ENCODE results near the gene ZCCHC12. TPM values are rescaled to one million over a fixed set of nuclear protein-coding genes. Genes with fewer than 3 reads are reported as not detected.

The ZCCHC12 gene
- total RNA-seq, 2 experiments from 2014 or later, result 3.1 to 3.3 TPM

Other genes with a start within 250 kb of the ZCCHC12 start
- gene IL13RA1, start 96.2 kb upstream of the ZCCHC12 start, total RNA-seq, result 1 to 10 TPM; 1.5 to 1.9 TPM
- 1 to 10 TPM; 4.3 to 4.5 TPM for gene LONRF3, start 150.8 kb downstream of the ZCCHC12 start, total RNA-seq
- not detected for gene CT47C1, start 249.2 kb downstream of the ZCCHC12 start, total RNA-seq

Measured in activated CD4-positive, alpha-beta memory T cell treated with anti-CD3 and anti-CD28 coated beads for 36 hours (primary cell).